HUES64 (cell line): ENCODE measurements around the gene TNS3. TPM values are rescaled to one million over a fixed set of nuclear protein-coding genes. Genes with fewer than 3 reads are reported as not detected.
A peak's percentile ranks its signal among the peaks of the same experiment; 100 is the strongest.

Experiments
- H3K27ac ChIP-seq: 2 replicates; pipeline ENCODE4 v1.7.0; 2013; ENCODE audit warnings: low read depth, low read length, inconsistent platforms
- H3K27me3 ChIP-seq: 2 replicates; pipeline ENCODE4 v1.6.1; 2013; ENCODE audit warnings: mild to moderate bottlenecking, low read length; ENCODE audit not compliant: insufficient read depth
- H3K36me3 ChIP-seq: 2 replicates; pipeline ENCODE4 v1.6.1; 2013; ENCODE audit warnings: mild to moderate bottlenecking, low read length; ENCODE audit not compliant: insufficient read depth
- H3K4me1 ChIP-seq: 2 replicates; pipeline ENCODE4 v1.6.1; 2013; ENCODE audit warnings: mild to moderate bottlenecking, low read length, moderate library complexity; ENCODE audit not compliant: insufficient read depth
- H3K4me3 ChIP-seq: 2 replicates; pipeline ENCODE4 v1.5.1; 2013; ENCODE audit warnings: mild to moderate bottlenecking, low read length, moderate library complexity
- H3K9ac ChIP-seq: 2 replicates; pipeline ENCODE4 v1.6.1; 2013; ENCODE audit warnings: mild to moderate bottlenecking, low read depth, low read length
- H3K9me3 ChIP-seq: 2 replicates; pipeline ENCODE4 v1.6.1; 2013; ENCODE audit warnings: low read depth, low read length; ENCODE audit not compliant: insufficient read depth
- WGBS: fragments of 150-250, 120-280 bp; methylation state at CpG from one replicate; pipeline ENCODE4 v1.1.7; 2013; ENCODE audit warnings: missing lambda C conversion rate; 5-methylcytosine and 5-hydroxymethylcytosine counted together
- polyA plus RNA-seq, 2 experiments: library from polyadenylated mRNA; stranded (reverse); fragments of 50-300 nt; gene quantifications; one replicate each; pipeline ENCODE4 v1.2.3, GENCODE V29; 2013

TNS3 gene
- 13.1 TPM for polyA plus RNA-seq (2013, experiment 1 of 2)
- polyA plus RNA-seq (2013, experiment 2 of 2): 11.7 TPM

- 2% methylated on average over 85 of the region's 85 CpGs for WGBS
These were observed at the start of gene TNS3 for GRCh38 chr7:47581804-47582763. TNS3 (minus strand) TSS chr7:47582111; CDS start chr7:47439636, 142,475 bp downstream.

DNA sequence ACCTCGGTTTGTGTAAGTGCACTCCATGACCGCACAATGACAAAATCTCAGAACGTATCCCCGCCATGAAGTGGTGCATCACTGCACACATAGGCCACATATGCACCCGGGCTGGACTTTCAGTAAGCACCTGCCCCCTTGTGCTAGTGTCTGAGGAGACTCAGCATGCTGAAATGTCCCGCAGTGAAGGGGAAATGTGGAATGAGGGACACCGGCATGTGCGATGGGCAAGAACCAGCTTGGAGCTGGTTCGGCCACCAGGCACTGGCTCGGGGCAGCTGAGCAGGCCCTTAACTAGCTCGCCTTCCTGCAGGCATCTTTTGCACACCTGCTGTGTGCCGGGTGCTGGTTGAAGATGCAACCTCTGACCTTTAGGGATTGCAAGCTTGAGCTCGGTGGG lies 49.8 kb upstream of the TNS3 start:
- Histone ChIP-seq H3K36me3 (no peaks in the 10 kb centered on the region), H3K4me3 (no peak overlapping the region), H3K27me3 (peaks cover 9% of the 10 kb centered on the region; the same call in 1 of the 2 replicates), H3K9ac (no peak overlapping the region), H3K4me1 (peaks cover 14% of the 10 kb centered on the region), H3K27ac (no peak overlapping the region), H3K9me3 (no peaks in the 10 kb centered on the region)
- 94% methylated on average over 13 of the region's 13 CpGs for WGBS

More at GRCh38 chr7:47581804-47582763, at the start of gene TNS3:
- Histone ChIP-seq H3K27ac (peak within 1 kb of the TSS; percentile 29; the same call in 1 of the 2 replicates), H3K4me1 (peaks cover 25% of the 10 kb centered on the region), H3K4me3 (peak within 1 kb of the TSS; percentile 80), H3K9ac (peak within 1 kb of the TSS; percentile 87), H3K9me3 (0 out of 2 replicates have a peak, but pooled peaks cover 3% of the 10 kb centered on the region), H3K36me3 (no peaks in the 10 kb centered on the region; the same call in 1 of the 2 replicates), H3K27me3 (peaks cover 19% of the 10 kb centered on the region)

GRCh38 chr7:47627580-47628283 lies 45.8 kb upstream of the TNS3 start:
- 93% methylated on average over 7 of the region's 7 CpGs for WGBS
- no peak overlapping the region for H3K9ac ChIP-seq
- no peaks in the 10 kb centered on the region for H3K36me3 ChIP-seq
- no peaks in the 10 kb centered on the region for H3K9me3 ChIP-seq
- H3K4me3 ChIP-seq: no peak overlapping the region
- H3K27me3 ChIP-seq: no peaks in the 10 kb centered on the region
- H3K27ac ChIP-seq: no peak overlapping the region
- peaks cover 13% of the 10 kb centered on the region; the same call in 1 of the 2 replicates for H3K4me1 ChIP-seq

- Histone ChIP-seq H3K4me1 (peaks cover 18% of the 10 kb centered on the region), H3K27ac (no peak overlapping the region), H3K36me3 (no peaks in the 10 kb centered on the region), H3K9me3 (no peaks in the 10 kb centered on the region), H3K9ac (no peak overlapping the region), H3K27me3 (no peaks in the 10 kb centered on the region), H3K4me3 (no peak overlapping the region)
- WGBS: 42% methylated on average over 9 of the region's 10 CpGs
These were observed 44.2 kb upstream of the TNS3 start for GRCh38 chr7:47625861-47626715.

- H3K36me3 ChIP-seq: no peaks in the 10 kb centered on the region
- no peak overlapping the region for H3K9ac ChIP-seq
- no peaks in the 10 kb centered on the region for H3K9me3 ChIP-seq
- H3K27ac ChIP-seq: no peak overlapping the region
- H3K4me1 ChIP-seq: peaks cover 18% of the 10 kb centered on the region
- H3K4me3 ChIP-seq: no peak overlapping the region
- H3K27me3 ChIP-seq: no peaks in the 10 kb centered on the region
These were observed 42.8 kb upstream of the TNS3 start for GRCh38 chr7:47624689-47625088.

DNA sequence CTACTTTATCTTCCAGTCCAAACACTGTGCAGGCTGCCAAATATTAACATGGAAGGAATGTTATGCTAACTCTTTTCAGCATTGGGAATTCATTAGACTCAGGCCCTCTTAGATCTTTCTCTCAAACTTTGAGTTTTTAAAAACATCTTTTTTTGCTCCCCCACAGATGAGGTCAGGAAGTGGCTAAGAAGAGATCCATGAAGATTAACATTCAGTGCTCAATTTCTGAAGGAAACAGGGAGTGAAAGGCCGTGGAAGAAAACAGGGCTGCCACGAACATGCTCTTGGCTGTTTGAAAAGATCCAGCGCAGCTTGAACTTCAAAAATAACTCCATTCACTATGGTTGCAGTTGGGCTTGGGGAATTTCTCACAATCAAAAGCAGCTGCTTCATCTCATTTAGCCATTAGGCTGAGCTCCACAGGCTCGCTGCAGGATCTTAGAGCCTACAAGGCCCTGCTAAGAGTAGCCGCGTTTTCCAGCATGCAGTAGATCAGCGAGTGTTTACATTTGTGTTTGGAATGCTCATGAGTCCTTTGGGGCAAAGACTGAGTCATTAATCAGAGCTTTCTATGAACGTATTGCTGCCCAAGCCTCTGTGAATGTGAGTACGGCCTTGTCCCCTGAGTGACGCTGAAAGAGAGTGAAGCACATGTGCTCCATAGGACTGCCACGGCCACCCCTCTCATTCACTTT lies 41.2 kb upstream of the TNS3 start:
- H3K36me3 ChIP-seq: no peaks in the 10 kb centered on the region
- no peak overlapping the region for H3K4me3 ChIP-seq
- H3K9ac ChIP-seq: no peak overlapping the region
- peaks cover 18% of the 10 kb centered on the region for H3K4me1 ChIP-seq
- H3K9me3 ChIP-seq: no peaks in the 10 kb centered on the region
- no peak overlapping the region for H3K27ac ChIP-seq
- H3K27me3 ChIP-seq: no peaks in the 10 kb centered on the region
- WGBS: 70% methylated on average over 11 of the region's 11 CpGs

- Histone ChIP-seq H3K27me3 (no peaks in the 10 kb centered on the region), H3K4me1 (peaks cover 18% of the 10 kb centered on the region), H3K36me3 (no peaks in the 10 kb centered on the region), H3K4me3 (no peak overlapping the region), H3K9ac (no peak overlapping the region), H3K27ac (no peak overlapping the region), H3K9me3 (no peaks in the 10 kb centered on the region)
These were observed 40.7 kb upstream of the TNS3 start for GRCh38 chr7:47622586-47622945.

DNA sequence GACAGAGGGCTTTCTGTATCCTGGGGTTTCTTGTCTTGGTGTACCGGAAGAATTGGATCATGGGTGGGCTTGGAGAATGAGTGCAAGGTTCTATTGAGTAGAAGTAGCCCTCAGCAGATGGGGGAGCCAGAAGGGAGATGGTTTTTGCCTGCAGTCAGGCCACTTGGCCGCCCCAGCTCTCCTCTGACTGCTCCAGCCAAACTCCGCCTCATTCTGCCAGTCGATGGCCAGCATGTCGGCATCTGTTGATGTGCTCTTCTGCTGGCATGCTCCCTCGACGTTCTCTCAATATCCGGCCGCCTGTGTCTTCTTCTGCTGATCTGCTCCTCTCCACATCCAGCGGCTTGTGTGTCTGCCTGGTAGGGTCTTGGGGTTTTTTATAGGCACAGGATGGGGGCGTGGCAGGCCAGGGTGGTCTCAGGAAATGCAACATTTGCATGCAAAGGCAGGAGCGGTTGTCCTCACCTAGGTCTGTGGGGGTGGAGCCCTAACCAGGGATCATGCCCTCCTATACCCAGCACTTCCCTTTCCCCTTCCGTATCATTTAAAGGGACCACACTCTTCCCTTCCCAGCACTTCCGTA lies 40.2 kb upstream of the TNS3 start:
- Histone ChIP-seq H3K9me3 (no peaks in the 10 kb centered on the region), H3K4me1 (peaks cover 18% of the 10 kb centered on the region), H3K27ac (no peak overlapping the region), H3K27me3 (no peaks in the 10 kb centered on the region), H3K4me3 (no peak overlapping the region), H3K9ac (no peak overlapping the region), H3K36me3 (no peaks in the 10 kb centered on the region)
- WGBS: 77% methylated on average over 14 of the region's 14 CpGs

DNA sequence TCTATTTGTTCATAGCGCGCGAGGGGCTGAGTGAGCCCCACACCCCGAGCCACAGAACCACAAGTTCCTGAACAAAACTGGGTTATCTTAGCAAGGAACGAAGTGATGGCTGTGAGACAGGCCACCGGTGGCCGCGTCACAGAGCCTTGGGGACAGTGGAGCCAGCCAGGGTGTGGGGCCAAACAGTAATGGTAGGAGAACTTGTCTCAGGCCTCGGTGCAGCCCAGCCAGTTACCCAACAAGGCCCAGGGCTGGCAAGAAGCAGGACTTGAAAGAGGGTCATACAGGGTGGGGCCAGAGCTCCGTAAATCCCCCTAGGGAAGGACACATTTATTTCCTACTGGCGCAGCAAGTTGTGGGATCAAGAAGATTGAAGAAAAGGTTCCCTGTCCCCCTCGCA lies 39.4 kb upstream of the TNS3 start:
- Histone ChIP-seq H3K4me3 (no peak overlapping the region), H3K9ac (no peak overlapping the region), H3K4me1 (peaks cover 15% of the 10 kb centered on the region), H3K27me3 (no peaks in the 10 kb centered on the region), H3K27ac (no peak overlapping the region), H3K36me3 (no peaks in the 10 kb centered on the region), H3K9me3 (no peaks in the 10 kb centered on the region)
- WGBS: 95% methylated on average over 12 of the region's 12 CpGs

DNA sequence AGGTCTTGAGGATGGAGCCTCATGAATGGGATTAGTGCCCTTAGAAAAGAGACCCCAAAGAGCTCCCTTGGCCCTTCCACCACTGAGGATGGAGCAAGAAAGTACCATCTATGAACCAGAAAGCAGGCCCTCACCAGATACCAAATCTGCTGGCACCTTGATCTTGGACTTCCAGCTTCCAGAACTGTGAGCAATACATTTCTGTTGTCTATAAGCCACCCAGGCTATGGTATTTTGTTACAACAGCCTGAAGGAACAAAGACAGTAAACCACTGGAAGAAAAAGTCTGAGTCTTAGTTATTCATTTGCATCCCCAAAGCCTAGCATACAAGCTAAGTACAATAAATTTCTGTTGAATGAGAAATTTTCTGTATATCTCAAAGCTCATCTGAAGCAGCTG lies 37.9 kb upstream of the TNS3 start:
- Histone ChIP-seq H3K9ac (no peak overlapping the region), H3K9me3 (no peaks in the 10 kb centered on the region), H3K36me3 (no peaks in the 10 kb centered on the region), H3K4me1 (peaks cover 5% of the 10 kb centered on the region), H3K27ac (no peak overlapping the region), H3K27me3 (no peaks in the 10 kb centered on the region), H3K4me3 (no peak overlapping the region)
